ENCODE data around the gene IQGAP2.
"Not testable (repeated sequence)": the region's sequence is repeated elsewhere in the genome, so short reads cannot be mapped to it uniquely, and the experiment has no call there.

IQGAP2 gene, protein sequence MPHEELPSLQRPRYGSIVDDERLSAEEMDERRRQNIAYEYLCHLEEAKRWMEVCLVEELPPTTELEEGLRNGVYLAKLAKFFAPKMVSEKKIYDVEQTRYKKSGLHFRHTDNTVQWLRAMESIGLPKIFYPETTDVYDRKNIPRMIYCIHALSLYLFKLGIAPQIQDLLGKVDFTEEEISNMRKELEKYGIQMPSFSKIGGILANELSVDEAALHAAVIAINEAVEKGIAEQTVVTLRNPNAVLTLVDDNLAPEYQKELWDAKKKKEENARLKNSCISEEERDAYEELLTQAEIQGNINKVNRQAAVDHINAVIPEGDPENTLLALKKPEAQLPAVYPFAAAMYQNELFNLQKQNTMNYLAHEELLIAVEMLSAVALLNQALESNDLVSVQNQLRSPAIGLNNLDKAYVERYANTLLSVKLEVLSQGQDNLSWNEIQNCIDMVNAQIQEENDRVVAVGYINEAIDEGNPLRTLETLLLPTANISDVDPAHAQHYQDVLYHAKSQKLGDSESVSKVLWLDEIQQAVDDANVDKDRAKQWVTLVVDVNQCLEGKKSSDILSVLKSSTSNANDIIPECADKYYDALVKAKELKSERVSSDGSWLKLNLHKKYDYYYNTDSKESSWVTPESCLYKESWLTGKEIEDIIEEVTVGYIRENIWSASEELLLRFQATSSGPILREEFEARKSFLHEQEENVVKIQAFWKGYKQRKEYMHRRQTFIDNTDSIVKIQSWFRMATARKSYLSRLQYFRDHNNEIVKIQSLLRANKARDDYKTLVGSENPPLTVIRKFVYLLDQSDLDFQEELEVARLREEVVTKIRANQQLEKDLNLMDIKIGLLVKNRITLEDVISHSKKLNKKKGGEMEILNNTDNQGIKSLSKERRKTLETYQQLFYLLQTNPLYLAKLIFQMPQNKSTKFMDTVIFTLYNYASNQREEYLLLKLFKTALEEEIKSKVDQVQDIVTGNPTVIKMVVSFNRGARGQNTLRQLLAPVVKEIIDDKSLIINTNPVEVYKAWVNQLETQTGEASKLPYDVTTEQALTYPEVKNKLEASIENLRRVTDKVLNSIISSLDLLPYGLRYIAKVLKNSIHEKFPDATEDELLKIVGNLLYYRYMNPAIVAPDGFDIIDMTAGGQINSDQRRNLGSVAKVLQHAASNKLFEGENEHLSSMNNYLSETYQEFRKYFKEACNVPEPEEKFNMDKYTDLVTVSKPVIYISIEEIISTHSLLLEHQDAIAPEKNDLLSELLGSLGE (N-terminal part only)

GRCh38 chr5:76402886-76403765 lies at the start of gene IQGAP2:
Gene IQGAP2 (plus strand): TSS chr5:76403285. CDS start chr5:76403546, 261 bp downstream.
- DNase-seq: peak; percentile 71

DNA sequence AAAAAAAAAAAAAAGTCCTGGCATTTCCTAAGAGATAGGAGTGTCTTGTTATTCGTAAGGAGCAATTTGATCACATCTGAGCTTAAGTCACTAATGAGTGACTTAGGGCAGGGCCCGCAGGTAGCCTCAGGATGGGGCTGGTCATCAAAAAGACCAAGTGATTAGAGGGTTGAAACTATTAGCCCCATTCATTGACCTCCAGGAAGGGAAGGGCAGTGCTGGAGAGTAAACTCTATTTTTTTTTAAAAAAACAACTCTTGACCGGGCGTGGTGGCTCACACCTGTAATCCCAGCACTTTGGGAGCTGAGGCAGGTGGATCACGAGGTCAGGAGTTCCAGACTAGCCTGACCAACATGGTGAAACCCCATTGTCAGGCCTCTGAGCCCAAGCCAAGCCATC lies 46.2 kb upstream of the IQGAP2 start:
- DNase-seq: no peak

GRCh38 chr5:76363352-76364225 lies 39.5 kb upstream of the IQGAP2 start:
- peak; percentile 9 for DNase-seq

GRCh38 chr5:76364226-76364589 lies 38.9 kb upstream of the IQGAP2 start:
- no peak for DNase-seq

DNA sequence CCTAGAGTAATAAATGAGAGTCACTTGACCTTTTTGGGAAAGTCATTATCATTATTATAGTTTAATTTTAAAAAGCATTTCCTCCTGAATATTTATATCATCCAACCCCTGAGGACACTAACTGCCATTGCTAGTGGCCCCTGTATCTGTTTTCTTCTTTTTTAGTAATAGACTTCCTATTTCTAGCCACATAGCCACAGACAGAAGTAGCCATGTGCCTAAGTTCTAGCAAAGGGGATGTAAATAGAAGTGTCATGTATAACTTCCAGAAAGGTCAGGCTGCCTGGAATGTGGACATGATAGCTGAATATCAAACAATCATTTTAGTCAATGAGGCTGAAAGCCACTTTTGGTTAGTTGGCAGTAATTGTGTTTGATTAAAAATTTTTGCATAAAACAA lies 37.5 kb upstream of the IQGAP2 start:
- no peak for DNase-seq

GRCh38 chr5:76366596-76366995 lies 36.5 kb upstream of the IQGAP2 start:
- DNase-seq: no peak

- DNase-seq: no peak
These were observed 35.3 kb upstream of the IQGAP2 start for GRCh38 chr5:76367623-76368371.

DNA sequence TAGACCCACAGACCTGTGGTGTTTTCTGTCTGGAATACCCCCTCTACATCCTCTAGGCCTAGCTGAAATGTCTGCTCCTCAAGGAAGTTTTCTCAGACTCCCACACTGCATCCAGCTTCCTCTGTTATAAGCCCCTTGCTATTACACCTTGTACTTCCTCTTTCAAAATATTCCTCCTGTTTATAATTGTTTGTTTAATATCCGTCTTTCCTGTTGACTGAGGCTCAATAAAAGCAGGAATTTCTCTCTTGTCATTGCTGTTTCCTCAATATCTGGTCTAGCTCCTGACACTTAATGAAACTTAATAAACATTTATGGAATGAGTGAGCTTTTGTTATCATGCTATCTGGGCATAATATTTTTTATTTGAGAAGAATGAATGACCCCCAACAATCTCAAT lies 34.1 kb upstream of the IQGAP2 start:
- no peak for DNase-seq

- DNase-seq: not testable (repeated sequence)
These were observed 33.4 kb upstream of the IQGAP2 start for GRCh38 chr5:76369668-76370067.

DNA sequence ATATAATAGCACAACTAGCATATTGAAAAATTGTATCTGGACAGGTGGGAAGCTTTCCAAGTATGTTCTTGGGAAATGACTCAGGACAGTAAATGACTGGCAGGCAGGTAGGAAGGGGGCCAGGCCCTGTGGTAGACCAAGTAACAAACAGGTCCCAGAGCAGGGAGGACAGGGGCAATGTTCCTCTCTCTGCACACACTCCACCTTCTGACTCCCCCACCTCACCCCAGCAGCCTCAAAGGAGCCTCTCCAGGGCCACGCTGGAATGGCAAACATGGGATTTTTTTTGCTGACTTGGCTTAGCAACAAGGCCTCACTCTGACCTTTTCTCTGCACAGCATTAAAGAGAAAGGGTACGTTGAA lies 31.1 kb upstream of the IQGAP2 start:
- DNase-seq: no peak

GRCh38 chr5:76372323-76373054 lies 30.6 kb upstream of the IQGAP2 start:
- no peak for DNase-seq

- no peak for DNase-seq
These were observed 26.8 kb upstream of the IQGAP2 start for GRCh38 chr5:76376148-76376865.

DNA sequence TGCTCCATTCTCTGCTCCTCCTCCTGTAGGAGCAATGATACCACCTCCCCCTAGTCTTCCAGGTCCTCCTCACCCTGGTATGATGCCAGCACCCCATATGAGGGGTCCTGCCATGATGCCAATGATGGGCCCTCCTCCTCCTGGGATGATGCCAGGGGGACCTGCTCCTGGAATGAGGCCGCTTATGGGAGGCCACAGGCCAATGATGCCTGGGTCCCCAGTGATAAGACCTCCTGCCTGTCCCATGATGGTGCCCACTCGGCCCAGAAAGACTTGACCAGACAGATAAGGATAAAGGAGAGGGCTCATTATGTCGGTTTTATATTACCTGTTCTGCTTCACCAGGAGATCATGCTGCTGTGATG lies 26.2 kb upstream of the IQGAP2 start:
- DNase-seq: no peak

GRCh38 chr5:76378355-76378754 lies 24.7 kb upstream of the IQGAP2 start:
- DNase-seq: no peak

- no peak for DNase-seq
These were observed 23.8 kb upstream of the IQGAP2 start for GRCh38 chr5:76379316-76379715.

DNA sequence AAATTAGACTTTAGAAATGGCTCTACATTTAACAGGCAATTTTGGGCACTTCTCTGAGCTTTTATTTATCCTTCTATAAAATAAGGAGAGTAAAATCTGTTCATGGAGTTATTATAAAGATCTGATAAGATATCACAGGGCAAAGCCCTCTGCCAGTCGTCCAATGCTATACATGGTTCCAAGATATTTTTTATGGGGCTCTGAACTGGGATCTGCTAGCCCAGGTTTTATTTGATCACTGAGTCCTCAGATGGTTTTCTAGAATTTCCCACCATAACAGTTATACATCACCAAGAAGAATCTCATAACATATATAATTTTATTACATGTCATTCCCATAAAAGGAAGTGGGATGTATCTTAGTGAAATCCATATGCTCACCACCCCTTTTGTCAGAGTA lies 23.2 kb upstream of the IQGAP2 start:
- DNase-seq: no peak

DNA sequence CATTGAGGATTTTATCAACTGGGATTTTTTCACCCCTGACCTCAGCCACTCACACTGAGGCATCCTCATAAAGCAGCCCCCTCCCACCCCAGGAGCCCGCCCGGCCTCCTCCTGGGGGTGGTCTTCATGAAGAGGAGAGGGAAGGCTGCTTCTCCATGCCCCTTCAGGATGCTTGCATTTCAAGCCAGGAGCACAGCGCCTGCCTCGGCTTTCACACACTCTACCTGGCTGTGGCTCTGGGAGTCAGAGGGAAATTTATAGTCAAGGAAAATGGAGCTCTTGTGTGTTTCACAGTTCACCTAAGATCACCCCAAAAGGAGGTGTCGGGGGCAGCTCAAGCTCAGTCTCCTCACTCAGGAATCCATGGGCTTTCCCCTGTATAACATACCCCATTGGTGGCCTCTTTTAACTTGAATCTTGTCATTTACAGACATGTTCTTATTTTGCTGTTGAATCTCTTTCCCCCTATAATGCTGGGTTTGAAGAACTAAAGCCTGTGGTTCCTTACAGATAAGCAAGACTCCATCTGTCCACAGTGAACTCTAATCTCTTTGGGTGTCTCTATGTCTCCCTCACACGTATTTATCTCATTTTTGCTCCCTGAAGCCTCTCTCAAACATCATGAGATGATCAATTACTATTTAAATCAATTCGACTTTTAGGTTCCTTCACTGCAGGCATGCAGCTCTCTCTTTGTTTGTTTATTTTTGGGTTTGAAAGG lies 22.6 kb upstream of the IQGAP2 start:
- DNase-seq: no peak

DNA sequence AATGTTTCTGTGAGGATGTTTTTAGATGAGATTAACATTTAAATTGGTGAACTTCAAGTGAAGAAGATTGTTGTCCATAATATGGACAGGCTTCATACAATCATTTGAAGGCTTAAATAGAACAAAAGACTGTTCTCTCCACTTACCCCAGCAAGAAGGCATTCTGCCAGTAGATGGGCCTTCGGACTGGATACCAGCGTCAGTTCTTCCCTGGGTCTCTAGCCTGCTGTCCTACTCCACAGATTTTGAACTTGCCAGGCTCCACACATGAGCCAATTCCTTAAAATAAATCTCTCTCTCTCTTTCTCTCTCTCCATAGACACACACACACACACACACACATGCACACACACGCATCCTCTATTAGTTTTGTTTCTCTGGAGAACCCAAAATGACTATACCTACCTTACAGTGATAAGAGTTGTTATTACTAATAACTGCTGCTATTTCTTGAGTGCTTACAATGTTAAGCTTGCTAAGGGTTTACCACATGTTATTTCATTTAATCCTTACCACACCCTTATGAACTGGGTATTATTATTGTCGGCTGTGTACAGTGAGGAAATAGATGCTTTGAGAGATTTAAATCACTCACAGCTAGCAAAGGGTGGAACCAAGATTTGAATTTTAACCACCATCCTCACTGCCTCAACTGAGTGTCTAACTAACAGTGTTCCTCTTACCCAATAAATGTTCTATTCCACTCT lies 19.8 kb upstream of the IQGAP2 start:
- DNase-seq: no peak
